Right hindlimb (tissue), 1 donor: Measurements from ENCODE around the gene LRRC8D.
"Not testable (repeated sequence)": the region's sequence is repeated elsewhere in the genome, so short reads cannot be mapped to it uniquely, and the experiment has no call there.

Experiments used
- DNase-seq: peaks from one replicate; pipeline ENCODE4 v3.0.0-alpha.2; 2018

LRRC8D gene

DNA sequence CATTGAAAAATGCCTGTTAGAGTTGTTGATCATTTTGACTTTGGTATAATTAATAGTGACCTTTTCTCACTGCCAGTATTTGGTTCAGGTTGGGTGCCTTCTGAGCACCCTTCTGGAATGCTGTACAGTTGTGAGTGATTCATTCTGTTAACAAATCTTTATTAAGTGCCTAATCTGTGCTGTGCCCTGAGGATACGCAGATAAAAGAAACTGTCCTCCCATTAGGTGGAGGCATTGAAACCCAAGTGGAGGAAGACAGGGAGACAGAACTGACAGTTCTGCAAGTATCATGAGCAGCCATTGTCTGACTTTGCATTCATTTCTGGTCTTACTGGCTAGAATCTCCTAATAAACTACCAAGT is 97.9 kb downstream of the LRRC8D start:
- no peak for DNase-seq

GRCh38 chr1:89919174-89919573 is 98.3 kb downstream of the LRRC8D start:
- DNase-seq = no peak

GRCh38 chr1:89922911-89923310 is 102.1 kb downstream of the LRRC8D start:
- no peak for DNase-seq

- DNase-seq = no peak
These were observed 102.7 kb downstream of the LRRC8D start for GRCh38 chr1:89923517-89923916.

DNA sequence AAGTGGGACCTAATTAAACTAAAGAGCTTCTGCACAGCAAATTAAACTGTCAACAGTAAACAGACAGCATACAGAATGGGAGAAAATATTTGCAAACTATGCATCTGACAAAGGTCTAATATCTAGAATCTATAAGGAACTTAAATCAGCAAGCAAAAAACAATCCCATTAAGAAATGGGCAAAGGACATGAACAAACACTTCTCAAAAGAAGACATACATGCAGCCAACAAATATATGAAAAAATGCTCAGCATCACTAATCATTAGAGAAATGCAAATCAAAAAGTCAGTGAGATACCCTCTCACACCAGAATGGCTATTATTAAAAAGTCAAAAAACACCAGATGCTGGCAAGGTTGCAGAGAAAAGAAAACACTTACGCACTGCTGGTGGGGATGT is 103.2 kb downstream of the LRRC8D start:
- DNase-seq = not testable (repeated sequence)

- DNase-seq = no peak
These were observed 106.2 kb downstream of the LRRC8D start for GRCh38 chr1:89927049-89927448.

DNA sequence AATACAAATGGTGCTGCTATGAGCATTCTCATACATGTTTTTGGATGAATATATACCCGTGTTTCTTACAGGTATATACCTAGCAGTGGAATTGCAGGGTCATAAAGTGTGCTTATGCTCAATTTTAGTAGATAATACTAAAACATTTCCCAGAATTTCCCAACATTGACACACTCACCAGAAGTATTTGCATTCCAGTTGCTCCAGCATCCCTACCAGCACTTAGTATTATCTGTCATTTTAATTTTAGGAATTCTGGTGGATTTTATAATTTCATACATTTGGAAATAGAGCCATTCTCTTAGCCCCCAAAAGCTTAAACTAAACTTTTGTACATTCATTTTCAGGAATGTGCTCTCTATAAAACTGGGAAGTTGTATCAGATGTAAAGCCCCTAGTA is 106.6 kb downstream of the LRRC8D start:
- DNase-seq = no peak

GRCh38 chr1:89928506-89928905 is 107.7 kb downstream of the LRRC8D start:
- DNase-seq = no peak

DNA sequence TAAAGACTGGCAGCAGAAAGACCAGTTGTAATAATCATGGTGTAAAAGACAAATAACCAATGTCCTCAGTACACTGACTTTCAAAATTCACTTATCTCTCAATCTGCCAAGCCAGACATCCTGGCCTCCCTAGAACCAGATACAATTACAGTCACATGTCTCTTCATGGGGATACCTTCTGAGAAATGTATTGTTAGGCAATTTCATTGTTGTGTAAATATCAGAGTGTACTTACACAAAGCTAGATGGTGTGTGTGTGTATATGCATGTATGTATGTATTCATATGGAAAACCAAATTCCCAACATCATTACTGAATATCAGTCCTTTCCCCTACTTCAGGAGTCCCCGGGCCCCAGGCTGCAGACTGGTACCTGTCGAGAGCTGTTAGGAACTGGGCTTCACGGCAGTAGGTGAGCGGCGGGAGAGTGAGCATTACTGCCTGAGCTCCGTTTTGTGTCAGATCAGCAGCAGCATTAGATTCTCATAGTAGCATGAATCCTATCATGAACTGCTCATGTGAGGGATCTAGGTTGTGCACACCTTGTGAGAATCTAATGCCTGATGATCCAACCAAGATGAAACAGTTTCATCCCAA is 108.7 kb downstream of the LRRC8D start:
- DNase-seq = no peak

DNA sequence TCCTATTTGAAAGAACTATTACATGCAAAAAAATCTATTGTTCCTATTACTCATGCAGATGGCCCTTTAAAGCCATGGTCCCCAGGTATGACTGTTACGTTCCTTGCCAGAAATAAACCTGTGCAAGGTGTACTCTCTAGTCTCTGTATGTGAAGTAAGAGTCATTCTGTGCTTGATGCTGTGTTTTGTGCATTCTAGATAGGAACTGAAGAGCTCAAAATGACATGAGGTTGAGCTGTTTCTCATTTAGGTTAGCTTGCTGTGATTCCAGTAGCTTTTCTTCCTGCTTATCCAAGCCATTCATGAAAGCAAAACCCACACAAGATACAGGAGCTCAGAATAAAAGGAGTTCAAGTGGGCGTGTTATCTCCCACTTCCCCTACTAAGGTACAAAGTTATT is 109.7 kb downstream of the LRRC8D start:
- DNase-seq = no peak

DNA sequence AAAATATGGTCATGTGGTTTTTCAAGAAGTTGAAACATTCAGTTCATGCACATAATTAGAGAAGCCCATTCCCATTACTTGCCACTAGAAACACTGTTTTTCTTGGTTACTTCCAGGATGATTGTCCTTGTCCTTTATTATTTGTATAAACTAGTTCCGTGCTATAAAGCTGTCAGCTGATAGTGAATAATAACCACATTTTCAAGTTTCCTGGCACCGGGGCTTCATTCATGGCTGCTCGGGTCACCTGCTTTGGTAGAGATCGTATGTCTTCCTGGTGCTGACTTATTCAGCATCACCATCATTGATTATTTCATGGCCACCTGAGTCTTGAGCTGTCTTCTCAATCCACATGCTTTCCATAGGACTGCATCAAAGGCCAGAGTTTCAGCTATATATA is 111.1 kb downstream of the LRRC8D start:
- DNase-seq = no peak

GRCh38 chr1:89932598-89933364 is 111.9 kb downstream of the LRRC8D start:
- no peak for DNase-seq

GRCh38 chr1:89934461-89934860 is 113.6 kb downstream of the LRRC8D start:
- DNase-seq = no peak

- no peak for DNase-seq
These were observed 114.4 kb downstream of the LRRC8D start for GRCh38 chr1:89935235-89935634.

DNA sequence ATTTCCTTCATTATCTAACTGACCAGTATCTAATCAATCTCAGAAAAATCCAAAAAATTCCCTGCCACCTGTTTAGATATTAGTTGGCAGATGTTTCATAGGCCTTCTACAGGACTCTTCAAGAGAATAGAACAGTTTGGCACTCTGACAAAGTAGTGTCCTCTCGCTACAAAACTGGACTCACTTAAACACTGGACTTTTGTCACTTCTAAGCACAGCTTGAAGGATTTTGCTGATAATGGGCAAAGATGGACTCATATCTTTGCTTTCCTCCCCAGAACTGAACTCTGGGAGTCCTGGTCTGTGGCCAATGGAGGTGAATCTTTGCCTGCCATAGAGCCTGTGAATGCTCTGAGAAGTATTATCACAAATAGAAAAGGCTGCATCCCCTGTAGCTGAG is 115.9 kb downstream of the LRRC8D start:
- no peak for DNase-seq

GRCh38 chr1:89938171-89939055 is 117.6 kb downstream of the LRRC8D start:
- DNase-seq = no peak

- DNase-seq = no peak
These were observed 118.3 kb downstream of the LRRC8D start for GRCh38 chr1:89939059-89939570.

GRCh38 chr1:89939693-89940438 is 119.0 kb downstream of the LRRC8D start:
- DNase-seq = no peak

- no peak for DNase-seq
These were observed 120.4 kb downstream of the LRRC8D start for GRCh38 chr1:89941110-89941766.

- no peak for DNase-seq
These were observed 121.2 kb downstream of the LRRC8D start for GRCh38 chr1:89942014-89942413.

- no peak for DNase-seq
These were observed 122.2 kb downstream of the LRRC8D start for GRCh38 chr1:89942825-89943658.
